Gastrocnemius medialis (tissue), 4 donors: ENCODE data around the gene B3GNT7. TPM values are rescaled to one million over a fixed set of nuclear protein-coding genes. Genes with fewer than 3 reads are reported as not detected.

Experiments used
- ATAC-seq, 2 donors: fragments of 150-250 bp; one replicate each; pipeline ENCODE4 v1.9.1; 2016
- DNase-seq, 2 donors: peaks; one replicate each; pipeline ENCODE4 v3.0.0-alpha.2; 2019
- H3K27ac ChIP-seq, 4 donors: fragments of 200-600 bp; sonication (generic); 1 replicate in 1 of 4; 2 replicates in 3 of 4; pipeline ENCODE4 v1.5.1; 2016 to 2018; ENCODE audit warnings: mild to moderate bottlenecking in 2 of 4, moderate library complexity in 1 of 4
- H3K27me3 ChIP-seq, 3 donors: fragments of 200-600 bp; sonication (generic) in 2 of 3; 1 replicate in 1 of 3; 2 replicates in 2 of 3; pipeline versions ENCODE4 v1.5.1 to v1.6.0; 2016 to 2019; ENCODE audit warnings: mild to moderate bottlenecking in 1 of 3, moderate library complexity in 1 of 3
- H3K36me3 ChIP-seq, 2 donors: fragments of 200-600 bp; sonication (generic) in 1 of 2; one replicate each; pipeline ENCODE4 v1.5.1; 2017 to 2018
- H3K4me1 ChIP-seq, 2 donors: fragments of 200-600 bp; sonication (generic) in 1 of 2; one replicate each; pipeline ENCODE4 v1.5.1; 2016 to 2017; ENCODE audit warnings: mild to moderate bottlenecking in 2 of 2
- H3K4me3 ChIP-seq, 4 donors: fragments of 200-600 bp; sonication (generic) in 3 of 4; 1 replicate in 1 of 4; 2 replicates in 3 of 4; pipeline ENCODE4 v1.5.1; 2016 to 2019; ENCODE audit warnings: mild to moderate bottlenecking in 2 of 4
- H3K9me3 ChIP-seq, 3 donors: fragments of 200-600 bp; sonication (generic) in 2 of 3; 1 replicate in 1 of 3; 2 replicates in 2 of 3; pipeline ENCODE4 v1.5.1; 2016 to 2019
- CTCF ChIP-seq, 5 experiments: fragments of 450-650 bp in 3 of 5; fragments of 200-600 bp in 2 of 5; sonication (generic) in 2 of 5; IDR thresholded peaks in 4 of 5; conservative IDR thresholded peaks in 1 of 5; 1 replicate in 4 of 5; 2 replicates in 1 of 5; pipeline ENCODE4 v1.5.1; 2016 to 2019; ENCODE audit warnings: antibody characterized with exemption in 5 of 5, mild to moderate bottlenecking in 3 of 5, moderate library complexity in 3 of 5
- POLR2A ChIP-seq, 2 donors: fragments of 450-650 bp; IDR thresholded peaks; one replicate each; pipeline ENCODE4 v1.6.1; 2017; ENCODE audit warnings: antibody characterized with exemption in 2 of 2, mild to moderate bottlenecking in 2 of 2, moderate library complexity in 2 of 2
- in situ Hi-C, 4 donors: fragments of 200-750 bp; cut with MboI; loops; one replicate each; pipeline versions ENCODE4 v1.15.0 to v1.8.0; 2017; ENCODE audit warnings: low sequenced_read_pairs in 4 of 4
- intact Hi-C: fragments of 100-400 bp; cut with DNase I; formaldehyde crosslinking; loops from one replicate; pipeline ENCODE4 v1.15.1; 2023; ENCODE audit warnings: low total_unique reads
- total RNA-seq, 4 donors: library from RNA; depleted of rRNA; stranded (reverse); fragments of >200 nt; gene quantifications; one replicate each; pipeline versions ENCODE4 v1.1.0 to v1.2.3, GENCODE V29; 2016

Gene B3GNT7
- total RNA-seq, 4 donors from 2014 or later: 0.10 to 0.60 (median 0.44) TPM

GRCh38 chr2:231378026-231378722 lies 17.3 kb upstream of the B3GNT7 start:
- peak in 1 of 2 donors; percentile 42 for ATAC-seq
- Histone ChIP-seq H3K9me3 (no peaks in the 10 kb centered on the region), H3K4me3 (no peak overlapping the region), H3K36me3 (no peaks in the 10 kb centered on the region), H3K27me3 (peaks cover 0 to 3% (median 0%) of the 10 kb centered on the region in 3 donors), H3K27ac (no peak overlapping the region), H3K4me1 (no peaks in the 10 kb centered on the region)
- in situ Hi-C loops: no loop called here
- TF ChIP-seq POLR2A (IDR thresholded peaks at IDR 0.05) (no peak), CTCF (IDR thresholded peaks at IDR 0.05 in 4 of 5, conservative IDR thresholded peaks at IDR 0.05 in 1 of 5) (no peak)
- no peak for DNase-seq
- intact Hi-C loops: no loop called here

- in situ Hi-C loops: no loop called here
- Histone ChIP-seq H3K36me3 (no peaks in the 10 kb centered on the region), H3K4me1 (no peaks in the 10 kb centered on the region), H3K4me3 (no peak overlapping the region), H3K27me3 (peaks cover 0 to 3% (median 0%) of the 10 kb centered on the region in 3 donors), H3K9me3 (no peaks in the 10 kb centered on the region), H3K27ac (no peak overlapping the region)
- DNase-seq: no peak
- ATAC-seq: no peak
- TF ChIP-seq POLR2A (IDR thresholded peaks at IDR 0.05) (no peak), CTCF (IDR thresholded peaks at IDR 0.05 in 4 of 5, conservative IDR thresholded peaks at IDR 0.05 in 1 of 5) (no peak)
- intact Hi-C loops: no loop called here
Measured at GRCh38 chr2:231379266-231380215, 16.0 kb upstream of the B3GNT7 start.

GRCh38 chr2:231380307-231380706 lies 15.2 kb upstream of the B3GNT7 start:
- Histone ChIP-seq H3K27me3 (peaks cover 0 to 3% (median 0%) of the 10 kb centered on the region in 3 donors), H3K4me1 (no peaks in the 10 kb centered on the region), H3K4me3 (no peak overlapping the region), H3K9me3 (no peaks in the 10 kb centered on the region), H3K36me3 (no peaks in the 10 kb centered on the region), H3K27ac (no peak overlapping the region)
- DNase-seq: no peak
- intact Hi-C loops (no loop called here), in situ Hi-C loops (no loop called here)
- no peak for ATAC-seq
- TF ChIP-seq CTCF (IDR thresholded peaks at IDR 0.05 in 4 of 5, conservative IDR thresholded peaks at IDR 0.05 in 1 of 5) (no peak), POLR2A (IDR thresholded peaks at IDR 0.05) (no peak)

DNA sequence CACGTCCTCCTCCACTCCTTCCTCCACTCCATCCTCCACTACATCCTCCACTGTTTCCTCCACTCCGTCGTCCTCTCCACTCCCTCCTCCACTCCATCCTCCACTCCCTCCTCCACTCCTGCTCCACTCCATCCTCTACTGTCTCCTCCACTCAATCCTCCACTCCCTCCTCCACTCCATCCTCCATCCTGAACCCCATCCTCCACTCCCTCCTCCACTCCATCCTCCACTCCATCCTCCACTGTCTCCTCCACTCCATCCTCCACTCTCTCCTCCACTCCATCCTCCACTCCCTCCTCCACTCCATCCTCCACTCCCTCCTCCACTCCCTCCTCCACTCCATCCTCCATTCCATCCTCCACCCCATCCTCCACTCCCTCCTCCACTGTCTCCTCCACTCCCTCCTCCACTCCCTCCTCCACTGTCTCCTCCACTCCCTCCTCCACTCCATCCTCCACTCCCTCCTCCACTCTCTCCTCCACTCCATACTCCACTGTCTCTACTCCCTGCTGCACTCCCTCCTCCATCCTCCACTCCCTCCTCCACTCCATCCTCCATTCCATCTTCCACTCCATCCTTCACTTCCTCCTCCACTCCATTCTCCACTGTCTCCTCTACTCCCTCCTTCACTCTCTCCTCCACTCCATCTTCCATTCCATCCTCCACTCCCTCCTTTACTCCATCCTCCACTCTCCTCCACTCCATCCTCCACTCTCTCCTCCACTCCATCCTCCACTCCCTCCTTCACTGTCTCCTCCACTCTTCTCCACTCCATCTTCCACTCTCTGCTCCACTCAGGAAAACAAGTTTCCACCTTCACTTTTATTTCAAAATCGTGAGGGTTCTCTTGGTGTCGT lies 14.3 kb upstream of the B3GNT7 start:
- no peak overlapping the region for H3K27ac ChIP-seq
- TF ChIP-seq CTCF (IDR thresholded peaks at IDR 0.05 in 4 of 5, conservative IDR thresholded peaks at IDR 0.05 in 1 of 5) (no peak), POLR2A (IDR thresholded peaks at IDR 0.05) (no peak)
- ATAC-seq (no peak), DNase-seq (no peak)
- in situ Hi-C loops: no loop called here
- no peak overlapping the region for H3K4me3 ChIP-seq
- no peaks in the 10 kb centered on the region for H3K4me1 ChIP-seq
- no peaks in the 10 kb centered on the region for H3K36me3 ChIP-seq
- H3K27me3 ChIP-seq: no peaks in the 10 kb centered on the region
- intact Hi-C loops: no loop called here
- H3K9me3 ChIP-seq: no peaks in the 10 kb centered on the region
